Embryonic facial prominence (tissue), 1 donor: ENCODE measurements around the gene VSTM4.

ENCODE experiments used
- DNase-seq: peaks from one replicate; pipeline ENCODE4 v3.0.0-alpha.2; 2016; ENCODE audit errors: extremely low spot score

Gene VSTM4

DNA sequence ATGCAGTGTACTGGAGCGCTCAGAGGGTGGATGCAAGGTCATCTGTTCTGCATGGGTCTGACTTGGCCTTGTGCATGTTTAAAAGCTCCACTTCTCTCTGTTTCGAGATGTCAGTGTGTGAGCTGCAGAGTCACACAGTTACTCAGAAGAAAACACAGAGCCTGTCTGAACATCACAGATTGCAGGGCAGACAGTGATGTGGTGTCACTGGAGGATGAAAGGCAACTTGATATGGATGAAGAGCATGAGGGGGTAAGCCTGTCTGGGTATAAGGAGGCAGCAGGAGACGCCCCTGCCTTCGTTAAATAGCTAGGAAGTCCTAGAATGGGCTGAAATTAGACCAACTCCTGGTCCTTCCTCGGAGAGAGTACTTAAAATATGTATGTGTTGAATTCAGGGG, 108.2 kb downstream of the VSTM4 start:
- no peak for DNase-seq

DNA sequence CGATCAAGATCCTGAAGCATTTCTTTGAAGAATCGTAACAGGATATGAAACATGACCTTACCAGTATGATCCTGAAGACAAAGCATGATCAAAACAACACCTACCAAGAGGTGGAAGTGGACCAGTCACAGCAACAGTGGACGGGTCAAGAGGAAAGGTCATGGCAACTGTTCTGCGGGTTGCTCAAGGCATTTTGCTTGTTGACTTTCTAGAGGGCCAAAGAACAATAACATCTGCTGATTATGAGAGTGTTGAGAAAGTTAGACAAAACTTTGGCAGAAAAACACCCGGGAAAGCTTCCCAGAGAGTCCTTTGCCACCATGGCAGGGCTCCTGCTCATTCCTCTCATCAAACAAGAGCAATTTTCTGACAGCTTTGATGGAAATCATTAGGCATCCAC, 110.1 kb downstream of the VSTM4 start:
- no peak for DNase-seq

DNA sequence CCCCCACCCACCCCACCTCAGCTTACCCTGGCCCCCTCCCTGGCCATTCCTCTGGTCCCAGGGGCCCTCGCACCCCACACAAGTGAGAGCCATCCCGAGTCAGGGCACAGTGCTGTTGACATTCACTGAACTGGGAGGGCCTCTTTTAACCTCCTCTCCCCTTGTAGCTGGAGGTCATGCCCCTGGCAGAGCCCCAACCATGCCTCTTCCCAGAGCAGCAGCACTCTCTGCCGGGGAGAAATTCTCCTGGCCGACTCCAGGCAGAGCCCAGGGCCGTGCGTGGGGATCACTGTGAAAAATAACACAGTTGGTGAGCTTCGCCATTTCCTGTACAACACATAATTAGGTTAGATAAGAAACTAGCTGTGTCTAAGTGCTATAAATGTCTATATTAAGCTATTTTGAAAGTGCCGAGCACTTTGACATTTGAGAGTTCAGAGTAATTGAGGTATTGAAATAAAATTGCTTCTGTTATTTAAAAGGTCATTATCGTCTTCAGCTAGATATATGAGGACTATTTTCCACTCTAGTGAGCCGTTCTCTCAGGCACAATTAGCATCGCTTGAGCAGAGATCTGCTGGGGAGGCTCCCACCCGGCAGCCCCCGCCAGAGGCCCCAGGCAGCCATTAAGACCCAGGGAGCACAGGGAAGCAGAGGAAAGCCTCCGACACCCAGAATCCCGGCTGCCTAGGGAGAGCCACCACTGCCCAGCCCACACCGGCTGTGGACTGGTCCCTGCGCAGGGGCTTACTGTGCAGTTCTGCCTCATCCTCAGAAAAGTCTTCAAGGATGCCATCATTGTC, 113.3 kb downstream of the VSTM4 start:
- no peak for DNase-seq

DNA sequence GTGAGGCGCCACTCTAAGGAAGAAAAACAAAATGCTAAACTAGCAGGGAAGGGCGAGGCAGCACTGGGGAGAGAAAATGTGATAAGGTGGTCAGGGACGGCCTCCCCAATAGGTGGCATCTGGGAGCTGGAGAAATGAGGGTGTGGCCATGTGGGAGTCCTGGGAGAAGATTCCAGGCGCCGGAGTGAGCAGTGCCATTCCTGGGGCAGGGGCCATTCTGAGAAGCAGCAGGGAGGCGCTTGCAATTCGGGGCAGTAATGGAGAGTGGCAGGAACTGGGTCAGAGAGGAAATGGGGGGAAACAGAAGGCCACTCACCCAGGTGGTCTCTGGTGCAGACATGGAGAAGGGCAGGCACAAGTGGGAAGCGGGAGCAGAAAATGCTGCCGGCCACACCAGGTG, 113.9 kb downstream of the VSTM4 start:
- no peak for DNase-seq

DNA sequence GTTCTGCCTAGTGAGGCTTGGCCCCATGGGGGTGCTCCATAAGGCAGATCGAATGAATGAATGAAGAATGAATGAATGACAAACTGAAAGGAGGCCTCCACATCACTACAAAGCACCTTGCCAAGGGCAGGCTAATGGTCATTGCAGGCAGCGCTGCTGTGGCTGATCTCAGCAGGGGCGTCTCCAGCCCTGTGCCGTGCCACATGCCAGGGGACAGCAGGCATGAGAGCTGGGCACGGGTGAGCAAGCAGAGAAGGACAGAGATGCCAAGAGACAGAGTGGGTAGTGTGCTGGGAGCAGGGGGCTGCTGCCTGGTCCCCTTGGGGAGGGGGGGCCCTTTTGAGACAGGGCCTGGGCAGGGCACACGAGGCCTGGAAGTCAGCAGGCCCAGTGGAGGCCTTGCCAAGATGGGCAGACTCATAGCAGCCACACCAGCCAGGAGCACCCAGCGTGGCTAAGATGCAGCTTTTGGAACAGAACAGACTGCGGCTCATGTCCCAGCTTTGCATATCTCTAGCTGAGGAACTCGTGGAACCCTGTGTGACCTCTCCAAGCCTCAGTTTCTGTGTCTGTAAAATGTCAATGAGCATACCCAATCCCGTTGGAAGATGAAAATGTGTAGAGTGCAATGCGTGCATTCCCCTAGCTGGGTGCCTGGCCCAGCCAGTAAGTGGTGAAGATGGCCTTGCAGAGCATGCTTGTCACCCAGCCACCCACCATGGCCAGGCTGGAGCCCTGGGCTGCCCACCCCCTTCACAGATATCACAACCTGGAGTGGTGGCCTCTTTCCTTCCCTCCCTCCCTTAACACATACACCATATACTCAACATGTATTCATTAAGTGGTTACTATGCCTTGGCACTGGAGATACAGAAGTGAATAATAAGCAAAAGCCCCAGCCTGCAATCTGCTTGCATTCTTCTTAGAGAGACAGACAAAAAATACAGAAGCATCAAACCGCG, 114.6 kb downstream of the VSTM4 start:
- no peak for DNase-seq

DNA sequence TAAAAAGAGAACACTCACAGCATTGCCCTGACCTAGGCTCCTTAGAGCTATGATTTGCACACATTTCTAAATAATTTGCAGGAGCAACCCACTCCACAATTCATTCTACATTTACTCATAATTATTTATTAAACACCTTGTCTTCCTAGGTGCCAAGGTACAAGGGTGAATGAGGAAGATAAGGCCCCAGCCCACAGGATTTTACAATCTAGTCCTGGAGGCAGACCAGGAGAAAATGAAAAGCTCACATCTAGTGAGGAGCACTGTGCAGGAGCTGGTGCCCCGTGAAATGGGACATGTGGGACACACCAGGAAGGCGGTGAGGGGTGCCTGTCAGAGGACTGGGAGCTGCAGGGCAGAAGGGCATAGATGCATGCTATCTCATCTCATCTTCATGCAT, 116.0 kb downstream of the VSTM4 start:
- no peak for DNase-seq

DNA sequence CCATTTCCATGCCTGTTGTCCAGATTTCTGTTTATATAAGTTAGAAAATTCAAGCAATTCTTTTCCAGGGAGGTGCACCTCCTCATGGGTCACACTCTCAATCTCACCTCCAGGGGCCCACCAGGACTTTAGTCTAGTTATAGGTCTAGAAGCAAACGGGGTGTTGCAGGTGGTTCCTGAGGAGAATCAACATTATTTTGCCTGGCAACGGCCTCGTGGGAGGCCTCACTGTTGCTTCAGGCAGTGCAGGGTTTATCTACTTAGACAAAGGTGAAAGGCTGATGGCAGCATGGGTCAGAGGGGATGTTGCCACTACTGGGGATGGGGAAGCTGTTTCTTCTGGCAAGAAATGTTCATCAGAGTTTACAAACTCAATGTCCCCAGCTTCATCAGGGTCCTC, 119.0 kb downstream of the VSTM4 start:
- no peak for DNase-seq

DNA sequence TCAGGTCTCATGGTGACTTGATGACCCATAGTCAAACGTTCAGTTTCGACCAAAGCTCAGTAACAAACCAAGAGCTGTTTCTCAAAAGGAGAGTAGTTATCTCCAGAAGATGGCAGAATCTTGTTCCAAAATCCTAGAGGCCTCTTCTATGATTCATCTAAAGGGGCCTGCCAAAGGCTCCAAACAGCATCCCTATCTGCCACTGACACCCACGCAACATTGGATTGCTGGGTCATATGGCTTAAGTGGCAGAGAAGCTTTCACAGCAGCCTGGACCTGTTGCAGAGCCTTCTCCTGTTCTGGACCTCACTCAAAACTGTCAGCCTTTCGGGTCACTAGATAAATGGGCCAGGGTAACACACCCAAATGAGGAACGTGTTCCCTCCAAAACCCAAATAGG, 121.7 kb downstream of the VSTM4 start:
- DNase-seq = no peak

DNA sequence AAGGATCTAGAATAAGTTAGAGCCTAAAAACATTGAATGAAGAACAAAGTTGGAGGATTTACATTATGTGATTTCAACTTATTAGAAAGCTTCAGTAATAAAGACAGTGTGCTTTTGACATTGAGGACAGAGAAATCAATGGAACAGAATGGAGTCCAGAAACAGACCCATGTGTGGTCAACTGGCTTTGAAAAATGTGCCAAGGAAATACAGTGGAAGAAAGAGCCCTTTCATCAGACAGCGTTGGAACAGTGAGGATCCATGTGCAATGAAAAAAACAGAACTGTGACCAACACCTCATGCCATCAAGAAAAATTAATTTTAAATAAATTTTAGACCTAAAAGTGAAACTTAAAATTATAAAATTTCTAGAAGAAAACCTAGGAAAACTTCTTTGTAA, 125.1 kb downstream of the VSTM4 start:
- DNase-seq = no peak

DNA sequence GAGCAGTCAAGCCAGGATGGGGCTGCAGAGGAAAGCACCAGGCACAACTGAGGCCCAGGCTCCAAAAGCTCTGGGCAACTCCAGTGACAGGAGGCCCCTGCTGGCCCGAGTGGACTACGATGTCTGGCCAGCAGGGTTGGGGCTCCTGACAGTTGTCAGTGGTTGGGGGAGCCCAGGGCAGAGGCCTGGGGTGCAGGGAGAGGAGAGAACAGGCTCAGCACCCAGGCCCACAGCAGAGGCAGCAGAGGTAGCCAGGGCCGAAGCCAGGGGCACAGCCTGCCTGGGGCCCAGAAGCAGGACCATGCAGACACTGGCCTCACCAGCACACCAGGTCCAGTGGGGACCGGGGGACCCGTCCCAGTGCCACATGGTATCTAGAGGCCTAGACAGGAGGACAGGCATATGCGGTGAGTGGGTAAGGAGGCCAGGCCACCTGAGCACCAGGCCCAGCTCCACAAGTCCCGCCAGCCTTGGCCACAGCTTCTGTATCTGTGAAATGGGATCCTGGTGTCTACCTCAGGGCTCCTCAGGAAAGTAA, 129.6 kb downstream of the VSTM4 start:
- no peak for DNase-seq

DNA sequence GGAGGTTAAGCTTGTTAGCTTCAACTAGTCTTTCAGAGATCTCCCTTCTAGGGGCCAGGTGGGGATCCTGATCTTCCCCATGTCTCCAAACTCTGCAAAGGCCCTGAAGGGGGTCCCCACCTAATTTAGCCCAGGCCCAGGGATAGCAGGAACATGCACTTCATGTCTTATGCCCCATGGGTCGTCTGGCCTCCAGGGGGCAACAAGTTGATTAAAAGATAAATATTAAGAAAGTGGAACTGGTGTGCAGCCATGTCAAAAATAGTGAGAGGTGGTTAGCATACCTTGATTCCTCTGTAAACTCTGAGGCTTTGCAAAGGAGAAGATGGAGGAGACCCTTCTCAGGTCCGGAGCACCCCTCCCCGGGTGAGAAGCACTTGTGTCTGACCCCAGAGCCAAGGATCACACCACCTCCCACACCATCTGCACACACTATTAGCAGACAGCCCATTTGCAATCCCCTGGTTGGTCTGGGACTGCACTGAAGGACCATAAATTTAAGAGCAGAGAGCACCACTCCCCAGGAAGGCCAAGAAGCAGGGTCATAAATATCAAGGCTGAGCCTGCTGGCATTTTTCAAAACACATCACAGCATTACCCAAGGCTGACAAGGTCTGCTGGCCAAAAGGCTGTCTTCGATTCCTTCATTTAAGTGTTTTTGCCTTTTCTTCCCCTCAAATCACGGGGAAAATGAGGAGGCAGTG, 131.5 kb downstream of the VSTM4 start:
- DNase-seq = no peak

DNA sequence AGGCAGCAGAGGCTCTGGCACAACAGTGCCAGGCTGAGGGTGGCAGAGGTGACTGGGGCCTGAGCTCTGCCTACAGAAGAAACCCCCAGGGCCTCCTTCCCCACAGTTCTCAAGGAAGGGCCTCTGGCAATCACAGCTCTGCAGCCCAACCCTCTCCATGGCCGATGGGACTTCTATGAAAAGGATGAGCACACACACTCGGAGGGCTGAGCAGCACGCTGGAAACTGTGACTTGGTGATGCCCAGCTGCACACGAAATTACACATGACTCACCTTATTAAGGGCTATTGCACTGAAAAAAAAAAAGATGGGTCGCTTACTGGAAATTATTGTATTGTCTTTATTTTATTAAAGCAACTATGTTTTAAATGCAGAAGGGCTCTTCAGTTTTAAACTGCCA, 132.7 kb downstream of the VSTM4 start:
- no peak for DNase-seq

DNA sequence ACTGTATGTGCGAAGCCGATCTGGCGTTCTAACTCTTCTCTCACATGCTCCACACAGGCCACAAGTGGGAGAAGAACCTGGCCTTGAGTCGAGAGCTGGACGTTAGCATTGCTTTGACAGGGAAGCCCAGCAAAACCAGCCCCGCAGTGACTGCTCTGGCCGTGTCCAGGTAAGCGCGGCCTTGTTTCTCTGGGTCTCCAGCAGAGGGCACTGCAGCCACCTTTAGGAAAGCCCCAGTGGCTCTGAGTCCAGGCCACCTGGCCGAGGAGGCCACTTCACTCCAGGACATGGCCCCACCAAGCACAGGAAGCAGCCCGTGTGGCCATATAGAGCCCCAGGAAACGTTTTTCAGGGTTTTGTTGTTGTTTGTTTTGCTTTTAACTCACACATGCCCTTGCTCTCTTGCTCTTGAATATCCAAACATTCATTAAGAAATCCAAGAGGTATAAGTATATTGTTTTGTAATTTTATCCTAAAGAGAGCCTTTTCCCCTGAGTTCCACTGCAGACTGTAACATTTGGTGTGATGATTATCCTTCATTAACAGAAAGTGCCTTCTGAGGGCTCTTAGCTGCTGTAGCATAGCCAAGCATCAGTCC, 133.9 kb downstream of the VSTM4 start:
- no peak for DNase-seq

DNA sequence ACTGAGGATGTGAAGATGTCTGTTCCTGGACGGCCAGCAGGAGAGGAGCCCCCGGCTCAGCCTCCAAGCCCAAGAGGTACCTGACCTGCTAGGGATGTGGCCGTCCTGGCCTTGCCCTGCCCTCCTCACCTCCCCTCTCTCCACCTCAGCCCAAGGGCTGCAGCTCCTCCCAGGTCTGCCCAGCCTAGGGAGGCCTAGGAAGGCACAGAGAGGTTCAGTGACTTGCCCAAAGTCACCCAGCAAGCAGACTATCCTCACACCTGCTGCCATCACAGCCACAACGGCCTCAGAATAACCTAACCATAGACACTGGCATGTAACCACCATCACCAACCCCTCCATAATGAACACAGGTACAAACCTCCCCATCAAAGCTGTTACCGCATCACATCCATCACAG, 137.0 kb downstream of the VSTM4 start:
- DNase-seq = no peak

DNA sequence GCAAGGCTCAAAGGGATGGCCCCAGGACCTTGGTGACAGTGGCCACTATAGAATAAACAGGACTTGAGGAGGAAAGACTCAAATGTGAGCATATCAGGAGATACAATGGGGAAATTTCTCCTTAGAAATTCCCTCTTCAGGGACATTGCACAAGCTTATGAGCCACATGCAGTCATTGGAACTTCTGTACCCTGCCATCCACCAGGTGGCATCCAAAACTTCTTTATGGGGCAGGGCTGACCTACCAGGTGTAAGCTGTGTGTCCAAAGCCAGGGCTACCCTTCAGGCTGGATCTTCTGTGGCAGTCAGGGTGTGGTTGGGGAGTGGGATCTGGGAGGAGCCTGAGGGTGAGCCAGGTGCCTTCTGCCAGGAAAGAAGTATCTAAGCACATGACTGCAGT, 139.1 kb downstream of the VSTM4 start:
- no peak for DNase-seq

DNA sequence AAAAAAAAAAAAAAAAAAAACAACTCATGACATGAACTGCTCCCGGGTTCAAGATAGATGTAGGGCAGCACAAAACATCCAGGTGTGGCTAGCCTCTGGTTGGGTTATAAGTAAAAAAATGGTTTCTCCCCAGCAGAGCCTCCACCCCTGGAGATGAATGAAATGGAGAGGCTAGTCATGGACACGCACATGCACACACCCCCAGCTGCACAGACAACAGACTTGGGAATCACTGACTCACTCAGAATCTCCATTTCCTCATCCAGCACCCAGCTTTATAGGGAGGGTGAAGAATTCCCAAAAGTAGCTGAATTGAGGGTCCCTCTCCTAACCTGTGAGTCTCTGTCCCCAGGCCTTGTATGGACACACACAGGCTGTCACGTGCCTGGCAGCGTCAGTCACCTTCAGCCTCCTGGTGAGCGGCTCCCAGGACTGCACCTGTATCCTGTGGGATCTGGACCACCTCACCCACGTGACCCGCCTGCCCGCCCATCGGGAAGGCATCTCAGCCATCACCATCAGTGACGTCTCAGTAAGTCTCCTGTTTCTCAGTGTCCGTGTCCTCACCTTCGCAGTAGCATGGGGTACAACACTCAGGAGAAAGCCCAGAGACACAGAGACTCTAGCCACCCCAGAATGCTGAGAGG, 140.7 kb downstream of the VSTM4 start:
- DNase-seq = no peak

DNA sequence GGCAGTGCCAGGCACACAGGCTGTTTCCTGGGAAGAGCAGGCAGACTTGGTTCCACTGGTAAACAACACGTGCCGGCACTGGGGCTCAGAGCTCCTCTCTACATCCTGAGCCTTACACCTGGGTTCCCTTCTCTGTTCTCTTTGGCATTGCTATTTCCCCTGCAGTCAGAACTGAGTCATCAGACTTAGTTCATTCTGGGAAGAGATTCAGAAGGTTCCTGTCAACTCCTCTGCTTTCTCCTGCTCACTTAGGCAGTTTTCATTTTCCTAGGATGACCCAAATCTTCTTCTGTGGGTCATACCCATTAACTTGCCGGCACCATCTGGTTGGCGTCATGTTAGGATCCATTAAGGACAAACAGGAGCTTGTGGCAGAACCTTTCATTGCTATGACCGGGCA, 142.3 kb downstream of the VSTM4 start:
- DNase-seq = no peak

DNA sequence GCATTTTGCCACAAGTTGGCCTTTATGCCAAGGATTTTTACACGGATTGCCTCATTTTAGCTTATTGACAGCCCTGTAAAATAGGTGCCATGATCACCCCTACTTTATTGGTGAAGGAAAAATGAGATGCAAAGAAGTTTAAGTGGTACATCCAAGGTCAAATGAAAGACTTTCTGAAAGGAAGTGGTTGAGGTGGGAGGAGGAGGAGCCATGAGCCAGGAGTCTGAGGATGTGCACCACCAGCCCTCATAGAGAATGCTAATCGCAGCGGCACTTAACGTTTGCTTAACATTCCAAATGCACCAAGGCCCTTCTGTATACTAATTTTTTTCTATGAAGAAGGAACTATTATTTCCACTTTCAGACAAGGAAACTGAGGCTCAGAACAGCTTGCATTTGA, 144.7 kb downstream of the VSTM4 start:
- no peak for DNase-seq

DNA sequence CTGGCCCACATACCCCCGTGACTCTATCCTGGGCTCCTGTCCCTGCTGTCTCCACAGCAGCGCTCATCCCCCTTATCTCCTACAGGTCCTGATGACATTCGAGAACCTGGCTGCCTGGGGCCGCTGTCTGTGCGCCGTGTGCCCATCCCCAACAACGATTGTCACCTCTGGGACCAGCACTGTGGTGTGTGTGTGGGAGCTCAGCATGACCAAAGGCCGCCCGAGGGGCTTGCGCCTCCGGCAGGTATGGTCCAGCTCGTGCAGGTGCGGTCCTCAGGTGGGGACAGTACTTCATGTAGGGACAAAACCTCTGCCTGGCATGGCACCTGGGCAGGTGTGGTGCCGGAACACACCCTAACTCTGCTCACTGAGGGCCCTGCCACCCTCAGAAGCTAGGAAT, 145.3 kb downstream of the VSTM4 start:
- no peak for DNase-seq

DNA sequence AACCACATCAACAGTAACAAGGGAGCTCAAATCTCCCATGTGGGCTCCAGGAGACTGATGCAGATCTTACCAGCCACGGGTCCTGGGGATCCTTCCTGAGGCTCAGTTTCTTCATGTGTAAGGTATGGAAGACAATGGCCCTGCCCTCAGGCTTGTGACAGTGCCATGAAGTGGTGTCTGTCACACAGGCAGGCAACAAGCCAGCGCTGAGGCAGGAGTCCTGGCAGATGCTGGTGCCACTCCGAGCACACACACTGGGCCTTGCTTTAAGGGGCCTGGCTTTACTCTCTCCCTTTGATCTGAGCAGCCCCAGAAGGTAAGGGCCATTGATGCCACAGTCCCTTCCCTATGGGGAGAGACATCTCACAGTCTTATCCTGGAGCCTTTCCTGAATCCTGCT, 147.3 kb downstream of the VSTM4 start:
- no peak for DNase-seq

DNA sequence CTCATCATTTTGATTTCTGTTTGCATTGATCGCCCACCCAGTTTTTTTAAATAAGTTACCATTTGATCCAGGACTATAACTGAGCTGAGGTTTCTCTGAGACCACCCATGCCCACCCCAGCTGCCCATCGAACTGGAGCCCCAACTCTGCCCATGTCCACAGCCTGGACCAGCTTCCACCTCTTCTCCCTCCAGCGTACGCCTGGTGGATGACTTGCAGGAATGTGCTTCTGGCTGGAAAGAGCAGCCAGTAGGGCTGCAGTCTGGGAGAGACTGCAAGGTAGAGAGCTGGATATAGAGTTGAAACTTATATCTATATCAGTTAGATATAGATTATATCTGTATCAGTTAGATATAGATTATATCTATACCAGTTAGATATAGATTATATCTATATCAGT, 149.9 kb downstream of the VSTM4 start:
- DNase-seq = no peak
